WI38 (cell line): ENCODE data around the gene CEP78.
A peak's percentile ranks its signal among the peaks of the same experiment; 100 is the strongest.

ENCODE experiments used
- H3K4me3 ChIP-seq: 2 replicates; pipeline ENCODE4 v1.5.1; 2011; ENCODE audit warnings: low read depth, mild to moderate bottlenecking, control low read depth, low read length
- TF ChIP-seq, protein P1 (sequence below): IDR thresholded peaks from 2 replicates; pipeline ENCODE4 v1.5.1; 2012; ENCODE audit warnings: low read depth, mild to moderate bottlenecking, control low read depth, low read length

CEP78 gene

DNA sequence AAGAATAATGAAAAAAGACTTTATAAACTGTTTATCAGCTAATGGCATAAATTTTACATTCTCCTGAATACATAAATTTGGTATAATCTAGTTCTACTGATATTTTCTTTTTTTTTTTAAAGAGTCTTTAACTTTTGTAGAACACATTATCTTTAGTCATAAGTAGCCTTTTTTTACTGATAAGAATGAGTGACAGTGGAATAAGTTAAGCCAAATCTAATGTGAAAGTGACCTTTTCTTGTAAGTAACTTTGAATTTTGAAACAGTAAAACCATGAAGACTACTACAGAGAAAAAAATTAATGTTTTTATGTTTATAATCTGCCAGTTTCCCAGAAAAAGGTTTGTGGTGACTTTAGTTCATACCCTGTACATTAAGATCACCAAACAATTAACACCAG lies 13.7 kb downstream of the CEP78 start:
- H3K4me3 ChIP-seq, result no peak overlapping the region
- TF ChIP-seq, protein P1, sequence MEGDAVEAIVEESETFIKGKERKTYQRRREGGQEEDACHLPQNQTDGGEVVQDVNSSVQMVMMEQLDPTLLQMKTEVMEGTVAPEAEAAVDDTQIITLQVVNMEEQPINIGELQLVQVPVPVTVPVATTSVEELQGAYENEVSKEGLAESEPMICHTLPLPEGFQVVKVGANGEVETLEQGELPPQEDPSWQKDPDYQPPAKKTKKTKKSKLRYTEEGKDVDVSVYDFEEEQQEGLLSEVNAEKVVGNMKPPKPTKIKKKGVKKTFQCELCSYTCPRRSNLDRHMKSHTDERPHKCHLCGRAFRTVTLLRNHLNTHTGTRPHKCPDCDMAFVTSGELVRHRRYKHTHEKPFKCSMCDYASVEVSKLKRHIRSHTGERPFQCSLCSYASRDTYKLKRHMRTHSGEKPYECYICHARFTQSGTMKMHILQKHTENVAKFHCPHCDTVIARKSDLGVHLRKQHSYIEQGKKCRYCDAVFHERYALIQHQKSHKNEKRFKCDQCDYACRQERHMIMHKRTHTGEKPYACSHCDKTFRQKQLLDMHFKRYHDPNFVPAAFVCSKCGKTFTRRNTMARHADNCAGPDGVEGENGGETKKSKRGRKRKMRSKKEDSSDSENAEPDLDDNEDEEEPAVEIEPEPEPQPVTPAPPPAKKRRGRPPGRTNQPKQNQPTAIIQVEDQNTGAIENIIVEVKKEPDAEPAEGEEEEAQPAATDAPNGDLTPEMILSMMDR, result no peak

DNA sequence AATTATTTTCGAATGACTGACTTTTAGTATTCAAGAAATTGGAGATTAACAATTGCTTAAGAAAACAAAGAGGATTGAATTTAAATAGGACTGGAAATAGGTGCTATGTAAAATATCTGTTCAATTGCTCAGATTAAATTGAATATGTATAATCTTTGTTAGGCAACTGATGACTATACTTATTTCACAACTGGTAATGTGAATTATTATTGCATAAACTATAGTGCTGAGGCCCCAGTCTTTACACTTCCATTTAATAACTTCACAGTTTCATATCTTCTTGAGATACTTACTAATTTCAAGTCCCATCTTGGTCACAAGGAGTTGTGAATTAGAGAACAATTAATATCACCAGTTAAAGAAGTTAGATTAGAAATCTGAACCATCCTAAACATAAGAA lies 16.7 kb downstream of the CEP78 start:
- TF ChIP-seq, protein P1, result no peak

DNA sequence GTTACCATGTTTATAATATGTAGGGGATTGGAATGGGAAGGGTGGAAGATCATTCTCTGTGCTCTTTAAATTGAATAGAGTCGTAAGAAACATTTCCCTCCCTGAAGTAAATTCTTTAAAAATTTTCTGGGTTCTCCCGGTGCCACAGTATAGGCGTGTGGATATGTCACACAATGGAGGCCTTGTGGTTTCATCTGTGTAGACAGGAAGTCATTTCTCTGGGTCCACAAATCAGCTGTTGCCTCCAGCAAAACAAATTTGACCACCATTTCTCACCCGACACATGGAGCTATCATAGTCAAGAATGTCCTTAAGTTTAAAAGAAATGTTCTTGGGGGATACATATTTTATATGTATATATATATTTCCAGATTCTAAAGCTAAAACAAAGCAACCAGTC lies 17.4 kb downstream of the CEP78 start:
- TF ChIP-seq, protein P1, result no peak
- H3K4me3 ChIP-seq, result no peak overlapping the region

More for the DNA sequence above, 16.7 kb downstream of the CEP78 start:
- no peak overlapping the region for H3K4me3 ChIP-seq

DNA sequence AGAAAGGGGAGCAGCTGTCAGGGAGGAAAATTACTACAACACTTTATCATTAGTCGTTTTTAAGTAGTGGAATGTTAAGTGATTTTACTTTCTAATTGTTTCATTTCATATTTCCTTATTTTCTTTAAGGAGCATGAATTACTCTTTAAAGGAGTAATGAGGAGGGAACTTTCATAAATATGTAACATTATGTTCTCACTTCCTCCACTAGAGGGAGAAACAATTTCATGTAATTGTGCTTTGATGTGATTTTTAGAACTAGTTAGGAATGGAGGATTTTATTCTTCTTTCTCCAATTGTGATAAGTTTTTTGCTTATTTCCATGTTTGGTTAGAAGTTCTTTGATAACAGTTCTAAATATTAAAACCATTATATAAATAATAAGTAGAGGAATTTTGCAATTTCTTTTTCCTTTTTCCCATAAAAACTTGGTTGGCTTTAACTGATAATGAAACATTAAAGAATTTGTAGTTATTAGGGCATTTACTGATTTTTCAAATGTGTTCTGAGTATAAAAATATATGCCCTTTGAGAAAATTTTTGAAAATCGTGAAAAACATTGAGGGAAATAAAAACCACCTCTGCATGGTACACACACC lies 25.6 kb downstream of the CEP78 start:
- H3K4me3 ChIP-seq, result no peak overlapping the region
- TF ChIP-seq, protein P1, result peak; percentile 21; the same call in 1 of the 2 replicates

DNA sequence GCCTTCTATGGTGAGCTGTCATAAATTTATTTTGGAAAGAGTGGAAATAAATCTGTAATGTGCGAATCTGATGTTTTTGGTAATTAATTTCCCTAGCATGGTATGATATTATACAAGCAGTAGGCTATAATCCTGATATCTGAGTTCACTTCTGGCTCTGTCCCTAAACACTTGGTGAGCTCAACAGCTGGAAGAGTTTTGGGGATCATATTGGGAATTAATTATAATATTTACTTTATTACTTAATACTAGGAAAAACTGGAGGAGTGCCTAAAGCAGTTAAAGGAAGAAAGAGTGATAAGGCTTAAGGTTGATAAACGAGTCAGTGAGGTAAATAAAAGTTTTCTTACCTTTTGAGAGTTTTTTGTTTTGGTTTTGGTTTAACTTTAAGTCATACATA lies 26.8 kb downstream of the CEP78 start:
- no peak overlapping the region for H3K4me3 ChIP-seq
- TF ChIP-seq, protein P1, result no peak

DNA sequence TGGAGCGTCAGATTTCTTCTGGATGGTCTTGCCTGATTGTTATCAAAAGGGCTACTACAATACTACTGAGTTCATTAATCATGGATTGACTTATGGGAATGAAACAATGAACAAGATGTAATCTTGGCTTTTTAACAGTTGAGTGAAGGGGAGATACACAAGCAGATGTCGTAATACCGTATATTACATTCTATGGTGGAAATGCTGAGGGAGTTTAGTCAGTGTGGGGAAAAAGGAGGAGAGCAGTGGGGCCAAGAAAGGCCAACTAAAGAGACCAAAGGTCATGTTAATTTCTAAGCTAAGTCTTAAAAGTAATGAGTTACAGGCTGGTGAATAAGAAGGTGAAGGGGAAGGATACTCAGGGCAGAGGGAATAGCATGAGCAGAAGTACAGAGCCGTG lies 32.0 kb downstream of the CEP78 start:
- no peak overlapping the region for H3K4me3 ChIP-seq
- TF ChIP-seq, protein P1, result no peak

DNA sequence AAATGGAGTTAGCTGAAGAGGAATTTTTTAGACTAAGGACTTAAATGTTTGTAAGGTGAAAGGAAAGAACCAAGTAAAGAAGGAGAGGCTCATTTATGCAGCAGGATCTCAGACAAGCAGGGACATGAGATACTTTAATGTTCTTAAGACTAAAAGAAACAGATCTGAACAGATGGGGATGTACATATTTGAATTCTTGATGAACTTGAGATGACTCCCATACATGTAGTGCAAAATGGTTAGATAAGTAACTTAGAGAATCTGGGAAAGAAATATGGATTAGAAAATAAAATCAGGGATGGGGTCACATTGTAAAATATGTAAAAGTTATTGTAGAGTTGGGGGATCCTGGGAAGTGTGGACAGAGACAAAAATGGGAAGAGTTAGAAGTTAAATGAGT lies 33.9 kb downstream of the CEP78 start:
- TF ChIP-seq, protein P1, result no peak
- no peak overlapping the region for H3K4me3 ChIP-seq
